K562 (cell line): ENCODE measurements around the gene RPS28. TPM values are rescaled to one million over a fixed set of nuclear protein-coding genes. Genes with fewer than 3 reads are reported as not detected.

Experiments
- DLX4 ChIP-seq: fragments of 250-450 bp; sonication (Bioruptor Pico); IDR thresholded peaks from 2 replicates; pipeline ENCODE4 v1.6.1; 2021; ENCODE audit warnings: mild to moderate bottlenecking
- ILK ChIP-seq: fragments of 450-650 bp; IDR thresholded peaks from 2 replicates; pipeline ENCODE4 v1.6.1; 2016; ENCODE audit warnings: missing genetic modification characterization, low read depth, mild to moderate bottlenecking, missing compliant biosample characterization, moderate library complexity, borderline replicate concordance
- MGA ChIP-seq: fragments of 450-650 bp; IDR thresholded peaks from 2 replicates; pipeline ENCODE4 v1.6.1; 2016; ENCODE audit warnings: mild to moderate bottlenecking, moderate library complexity
- polyA plus RNA-seq, 8 experiments: library from polyadenylated mRNA; depleted of rRNA in 4 of 8; stranded (reverse) in 5 of 8; unstranded in 3 of 8; fragments of >200 nt; fragmentation: Nextera tagmentation in 2 of 8; fragmentation: Illumina TruSeq in 1 of 8; extraction: Ambion mirVana in 2 of 8; extraction: Trizol in 1 of 8; gene quantifications; 2 replicates each; pipeline versions ENCODE4 v1.2.1 to v1.2.3, GENCODE V29; 2011 to 2014; ENCODE audit warnings: inconsistent platforms in 1 of 8, missing spikeins in 1 of 8
- total RNA-seq, 7 experiments: library from RNA; depleted of rRNA in 6 of 7; stranded (reverse); fragments of >200 nt in 6 of 7; fragmentation: Illumina TruSeq in 2 of 7; extraction: Trizol in 2 of 7; gene quantifications; 2 replicates each; pipeline versions ENCODE4 v1.2.1 to v1.2.3, GENCODE V29; 2011 to 2021; ENCODE audit warnings: low replicate concordance in 1 of 7

Gene RPS28
- total and polyA plus RNA-seq, 9 of the 15 experiments (the other 6 are each of a cell fraction or from before 2014, with no cell fraction given): 165 to 2,827 (median 1,303) TPM

GRCh38 chr19:8307965-8308866 is 13.1 kb upstream of the RPS28 start, which contains the start of gene CD320 (continued):
- peak; percentile 98 for TF ChIP-seq MGA
- TF ChIP-seq ILK (tag): no peak
- TF ChIP-seq DLX4 (CRISPR knock-in tag): no peak
